IMR-90 (cell line): ENCODE measurements around the gene CDH23. TPM values are rescaled to one million over a fixed set of nuclear protein-coding genes. Genes with fewer than 3 reads are reported as not detected.
A peak's percentile ranks its signal among the peaks of the same experiment; 100 is the strongest.

Experiments used
- ATAC-seq: fragments of 200-7000 bp; cut with Tn5 transposase; 2 replicates; pipeline ENCODE4 v1.9.1; 2020; ENCODE audit warnings: low read depth, mild to moderate bottlenecking, moderate library complexity
- BruUV-seq: library from RNA; stranded (reverse); fragments of 400-500 nt; replicated peaks from 2 replicates; lab custom pipeline; 2021; lab: Mats Ljungman, UMichigan
- CTCF ChIA-PET: fragments of 300-600 bp; formaldehyde crosslinking; extraction: SDS; loops from one replicate; lab custom pipeline; 2021; ENCODE audit warnings: antibody characterized with exemption; lab: Yijun Ruan, JAX
- POLR2A ChIA-PET: fragments of 300-600 bp; sonication (Branson Sonifier 250); formaldehyde crosslinking; loops from one replicate; lab custom pipeline; 2022; ENCODE audit warnings: antibody characterized with exemption; ENCODE audit not compliant: unreplicated experiment; lab: Charles Lee
- DNase-seq: peaks from one replicate; pipeline ENCODE4 v3.0.0; 2013
- H2AFZ ChIP-seq: replicated peaks from 2 replicates; pipeline ENCODE3; 2013; ENCODE audit warnings: low read length, mild to moderate bottlenecking; ENCODE audit not compliant: poor library complexity
- H2AK5ac ChIP-seq: 2 replicates; pipeline ENCODE4 v1.6.1; 2013; ENCODE audit warnings: low read depth, low read length, inconsistent platforms
- H2AK9ac ChIP-seq: replicated peaks from 2 replicates; pipeline ENCODE3; 2013; ENCODE audit warnings: mild to moderate bottlenecking, low read depth, low read length, moderate library complexity; ENCODE audit not compliant: poor library complexity
- H2BK120ac ChIP-seq: 2 replicates; pipeline ENCODE4 v1.6.1; 2013; ENCODE audit warnings: low read depth, low read length, inconsistent platforms
- H2BK15ac ChIP-seq: 3 replicates; pipeline ENCODE4 v1.6.1; 2013; ENCODE audit warnings: low read depth, low read length, inconsistent platforms
- H2BK20ac ChIP-seq: 2 replicates; pipeline ENCODE4 v1.6.1; 2013; ENCODE audit warnings: low read depth, mild to moderate bottlenecking, inconsistent platforms, low read length, moderate library complexity
- H2BK5ac ChIP-seq: 2 replicates; pipeline ENCODE4 v1.6.1; 2013; ENCODE audit warnings: mild to moderate bottlenecking, low read depth, low read length, inconsistent platforms; ENCODE audit not compliant: poor library complexity, severe bottlenecking
- H3K14ac ChIP-seq: replicated peaks from 2 replicates; pipeline ENCODE4 v1.6.1; 2013; ENCODE audit warnings: low read depth, low read length, inconsistent platforms
- H3K18ac ChIP-seq: 2 replicates; pipeline ENCODE4 v1.6.1; 2013; ENCODE audit warnings: low read depth, low read length, control low read depth
- H3K23ac ChIP-seq: 2 replicates; pipeline ENCODE4 v1.6.1; 2013; ENCODE audit warnings: low read depth, low read length, inconsistent platforms
- H3K27ac ChIP-seq: 2 replicates; pipeline ENCODE4 v1.5.1; 2013; ENCODE audit warnings: mild to moderate bottlenecking, control low read depth, low read length; ENCODE audit not compliant: insufficient read depth
- H3K27me3 ChIP-seq: 2 replicates; pipeline ENCODE4 v1.6.1; 2013; ENCODE audit warnings: low read length; ENCODE audit not compliant: control insufficient read depth, insufficient read depth
- H3K36me3 ChIP-seq: 2 replicates; pipeline ENCODE4 v1.6.1; 2013; ENCODE audit warnings: low read length, mixed read lengths; ENCODE audit not compliant: control insufficient read depth, insufficient read depth
- H3K4ac ChIP-seq: 2 replicates; pipeline ENCODE4 v1.6.1; 2013; ENCODE audit warnings: low read depth, low read length, inconsistent platforms
- H3K4me1 ChIP-seq: 2 replicates; pipeline ENCODE4 v1.6.1; 2013; ENCODE audit warnings: low read length, mixed read lengths; ENCODE audit not compliant: control insufficient read depth, insufficient read depth
- H3K4me2 ChIP-seq: 2 replicates; pipeline ENCODE4 v1.6.1; 2013; ENCODE audit warnings: low read depth, mild to moderate bottlenecking, control low read depth, low read length, moderate library complexity
- H3K4me3 ChIP-seq: 2 replicates; pipeline ENCODE4 v1.5.1; 2013; ENCODE audit warnings: low read depth, mild to moderate bottlenecking, control low read depth, low read length, moderate library complexity; ENCODE audit not compliant: insufficient read depth
- H3K56ac ChIP-seq: 2 replicates; pipeline ENCODE4 v1.6.1; 2013; ENCODE audit warnings: low read length, inconsistent platforms; ENCODE audit not compliant: insufficient read depth; ENCODE audit errors: extremely low read depth
- H3K79me1 ChIP-seq, 2 experiments: 2 replicates each; pipeline ENCODE4 v1.6.1; 2013; ENCODE audit warnings: low read length in 2 of 2, inconsistent platforms in 1 of 2, low read depth in 1 of 2
- H3K9ac ChIP-seq: 2 replicates; pipeline ENCODE4 v1.6.1; 2013; ENCODE audit warnings: low read depth, low read length, control low read depth
- H3K9me1 ChIP-seq: 2 replicates; pipeline ENCODE4 v1.6.1; 2013; ENCODE audit warnings: low read length, inconsistent platforms; ENCODE audit not compliant: insufficient read depth
- H3K9me3 ChIP-seq: 2 replicates; pipeline ENCODE4 v1.6.1; 2013; ENCODE audit warnings: low read length; ENCODE audit not compliant: control insufficient read depth, insufficient read depth
- H4K20me1 ChIP-seq: 2 replicates; pipeline ENCODE4 v1.6.1; 2013; ENCODE audit warnings: low read length, inconsistent platforms; ENCODE audit not compliant: insufficient read depth
- H4K5ac ChIP-seq: 2 replicates; pipeline ENCODE4 v1.6.1; 2013; ENCODE audit warnings: mild to moderate bottlenecking, low read depth, low read length, control low read depth
- H4K8ac ChIP-seq, 2 experiments: 2 replicates each; pipeline ENCODE4 v1.6.1; 2013; ENCODE audit warnings: low read depth in 2 of 2, low read length in 2 of 2, control low read depth in 1 of 2, inconsistent platforms in 1 of 2
- H4K91ac ChIP-seq: 2 replicates; pipeline ENCODE4 v1.6.1; 2013; ENCODE audit warnings: low read depth, low read length, inconsistent platforms; ENCODE audit not compliant: insufficient read depth
- CTCF ChIP-seq: conservative IDR thresholded peaks from 2 replicates; pipeline ENCODE4 v1.5.1; 2012; ENCODE audit warnings: mild to moderate bottlenecking, low read depth, low read length, improper control_type of control experiment
- ELK1 ChIP-seq: fragments of 150-350 bp; IDR thresholded peaks from 2 replicates; pipeline ENCODE4 v1.6.1; 2016; ENCODE audit warnings: low read depth, mild to moderate bottlenecking, low read length, moderate library complexity, borderline replicate concordance
- MAFK ChIP-seq: IDR thresholded peaks from 2 replicates; pipeline ENCODE4 v1.6.1; 2012; ENCODE audit warnings: low read depth, low read length, improper control_type of control experiment
- RAD21 ChIP-seq: IDR thresholded peaks from 2 replicates; pipeline ENCODE4 v1.6.1; 2012; ENCODE audit warnings: low read length, improper control_type of control experiment
- RCOR1 ChIP-seq: IDR thresholded peaks from 2 replicates; pipeline ENCODE4 v1.6.1; 2012; ENCODE audit warnings: mild to moderate bottlenecking, low read length, improper control_type of control experiment; ENCODE audit not compliant: insufficient replicate concordance
- WGBS, 2 experiments: methylation state at CpG; one replicate each; pipeline versions ENCODE4 v1.1.5 to v1.1.7; 2013; ENCODE audit warnings: missing lambda C conversion rate in 2 of 2; ENCODE audit not compliant: insufficient read length in 1 of 2; ENCODE audit errors: extremely low coverage in 2 of 2; 5-methylcytosine and 5-hydroxymethylcytosine counted together
- dilution Hi-C: fragments of 300-500 bp; cut with HindIII; formaldehyde crosslinking; loops from one replicate; pipeline ENCODE4 v1.14.3; 2018; ENCODE audit warnings: low sequenced_read_pairs; ENCODE audit not compliant: unreplicated experiment
- in situ Hi-C: fragments of 300-500 bp; cut with MboI; formaldehyde crosslinking; loops from 3 replicates; pipeline ENCODE4 v1.14.3; 2019; ENCODE audit warnings: low sequenced_read_pairs, inconsistent platforms, mixed read lengths
- intact Hi-C: fragments of 100-400 bp; cut with micrococcal nuclease; formaldehyde crosslinking; loops from 2 replicates; pipeline ENCODE4 v1.10.0; 2022
- polyA plus RNA-seq, 3 experiments: library from polyadenylated mRNA; depleted of rRNA; stranded (reverse); fragments of >200 nt; gene quantifications; 2 replicates each; pipeline ENCODE4 v1.2.3, GENCODE V29; 2012; ENCODE audit warnings: low replicate concordance in 1 of 3
- total RNA-seq: library from RNA; depleted of rRNA; stranded (reverse); fragments of >200 nt; gene quantifications from 2 replicates; pipeline ENCODE4 v1.2.3, GENCODE V29; 2012
- TF ChIP-seq, protein P1 (sequence below): fragments of 150-350 bp; IDR thresholded peaks from 2 replicates; pipeline ENCODE4 v1.6.1; 2017; ENCODE audit warnings: mild to moderate bottlenecking, antibody characterized with exemption, low read length, low read depth

CDH23 gene
- total and polyA plus RNA-seq, 2 of the 4 experiments (the other 2 are of a cell fraction), result under 0.01 to 0.03 TPM

DNA sequence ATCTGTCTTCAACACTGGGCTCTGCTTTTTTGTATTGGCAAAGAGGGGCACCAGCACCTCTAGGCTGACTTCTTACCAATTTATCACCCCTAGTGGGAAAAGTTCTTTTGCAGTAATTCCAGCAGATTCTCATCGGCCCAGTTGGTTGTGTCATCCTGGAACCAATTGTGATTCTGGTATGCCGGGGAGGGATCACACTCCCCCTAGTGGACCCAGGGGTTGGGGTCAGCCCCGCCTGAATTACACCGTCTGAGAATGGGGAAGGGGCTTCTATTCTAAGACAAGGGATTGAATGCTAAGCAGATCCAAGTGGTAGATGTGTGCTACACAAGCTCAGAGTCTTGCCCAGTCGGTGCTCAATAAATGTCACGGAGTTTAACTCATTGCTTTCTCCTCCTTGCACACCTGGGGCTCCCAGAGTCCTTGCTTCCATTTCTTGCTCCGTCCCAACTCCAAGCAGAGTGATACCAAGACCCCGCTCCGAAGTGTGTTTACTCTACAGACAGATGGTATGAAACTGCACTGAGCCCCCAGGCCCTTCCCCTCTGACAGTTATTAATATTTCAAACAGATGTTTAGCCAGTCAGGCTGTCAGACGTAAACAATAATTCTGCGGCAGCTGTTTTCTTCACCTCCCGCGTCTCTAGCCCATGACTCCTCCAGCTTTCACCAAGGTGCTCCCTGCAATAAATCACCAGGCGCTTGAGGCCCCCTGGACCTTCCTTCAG is 251.0 kb downstream of the CDH23 start:
- Histone ChIP-seq H3K27me3 (peaks cover 48% of the 10 kb centered on the region), H3K79me1 (no peaks in the 10 kb centered on the region), H3K18ac (no peak overlapping the region), H4K20me1 (no peaks in the 10 kb centered on the region), H2AFZ (no peak overlapping the region), H2BK20ac (no peak overlapping the region), H3K4ac (no peak overlapping the region), H2BK120ac (no peak overlapping the region), H2BK15ac (no peak overlapping the region), H3K9ac (no peak overlapping the region), H3K9me3 (no peaks in the 10 kb centered on the region), H2BK5ac (no peak overlapping the region), H3K36me3 (no peaks in the 10 kb centered on the region), H3K9me1 (no peaks in the 10 kb centered on the region), H3K14ac (no peak overlapping the region), H2AK5ac (no peak overlapping the region), H4K8ac (no peak overlapping the region), H3K56ac (no peak overlapping the region), H3K4me2 (no peak overlapping the region), H3K4me3 (no peak overlapping the region), H3K23ac (no peak overlapping the region), H3K27ac (no peak overlapping the region), H4K91ac (no peak overlapping the region), H4K5ac (no peak overlapping the region), H2AK9ac (no peak overlapping the region), H3K4me1 (no peaks in the 10 kb centered on the region)
- no TSS peak for BruUV-seq
- dilution Hi-C loops, result no loop called here
- ChIA-PET POLR2A (no interaction called here), CTCF (interaction anchor here (0.6 kb wide), 1 partner anchor 91 kb away, joined by 3 read pairs; no protein-coding TSS in a partner anchor)
- WGBS, 2 experiments, result 18% methylated on average over 4 of the region's 14 CpGs; no CpG with 5 or more reads in 1 of the 2 experiments
- no peak for DNase-seq
- TF ChIP-seq RAD21 (no peak), RCOR1 (no peak), MAFK (no peak), CTCF (peak; percentile 4; the same call in 1 of the 2 replicates), ELK1 (no peak)
- TF ChIP-seq, protein P1, sequence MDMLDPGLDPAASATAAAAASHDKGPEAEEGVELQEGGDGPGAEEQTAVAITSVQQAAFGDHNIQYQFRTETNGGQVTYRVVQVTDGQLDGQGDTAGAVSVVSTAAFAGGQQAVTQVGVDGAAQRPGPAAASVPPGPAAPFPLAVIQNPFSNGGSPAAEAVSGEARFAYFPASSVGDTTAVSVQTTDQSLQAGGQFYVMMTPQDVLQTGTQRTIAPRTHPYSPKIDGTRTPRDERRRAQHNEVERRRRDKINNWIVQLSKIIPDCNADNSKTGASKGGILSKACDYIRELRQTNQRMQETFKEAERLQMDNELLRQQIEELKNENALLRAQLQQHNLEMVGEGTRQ, result no peak
- intact Hi-C loops, result no loop called here
- in situ Hi-C loops, result no loop called here
- ATAC-seq, result no peak; the same call in 1 of the 2 replicates
